SK-N-MC (cell line): ENCODE results near the gene STX2.

Source experiments
- EZH2 ChIP-seq: fragments of 200-600 bp; sonication (generic); IDR thresholded peaks from one replicate; pipeline ENCODE4 v1.6.1; 2017; ENCODE audit warnings: antibody characterized with exemption
- FOXP2 ChIP-seq: optimal IDR thresholded peaks from 2 replicates; pipeline ENCODE3; 2011; ENCODE audit warnings: mild to moderate bottlenecking, moderate library complexity; ENCODE audit not compliant: insufficient read depth; ENCODE audit errors: extremely low read length, control extremely low read depth
- POLR2AphosphoS5 ChIP-seq: IDR thresholded peaks from 2 replicates; pipeline ENCODE4 v1.6.1; 2012; ENCODE audit warnings: mild to moderate bottlenecking, low read depth, low read length, borderline replicate concordance

- TF ChIP-seq EZH2 (no peak), POLR2AphosphoS5 (no peak), FOXP2 (no peak)
Measured at GRCh38 chr12:130787041-130787440, 52.0 kb downstream of the STX2 start.
